GM23338 (cell line): ENCODE results near the gene CPSF4. TPM values are rescaled to one million over a fixed set of nuclear protein-coding genes. Genes with fewer than 3 reads are reported as not detected.

ENCODE experiments used
- ATAC-seq: fragments of 200-7000 bp; cut with Tn5 transposase; 3 replicates; pipeline ENCODE4 v1.9.1; 2020
- DNase-seq: peaks from one replicate; pipeline ENCODE4 v3.0.0-alpha.2; 2015; ENCODE audit warnings: low spot score
- H2AFZ ChIP-seq: fragments of 200-600 bp; sonication (generic); 2 replicates; pipeline ENCODE4 v1.8.0; 2016; ENCODE audit warnings: antibody characterized with exemption, mild to moderate bottlenecking, moderate library complexity
- H3F3A ChIP-seq: fragments of 200-600 bp; sonication (generic); replicated peaks from 2 replicates; pipeline ENCODE4 v1.8.0; 2017; ENCODE audit warnings: antibody characterized with exemption, mixed run types, low read depth
- H3K27ac ChIP-seq: fragments of 200-600 bp; sonication (generic); 2 replicates; pipeline ENCODE4 v1.6.1; 2016; ENCODE audit warnings: low read depth
- H3K27me3 ChIP-seq: fragments of 200-600 bp; sonication (generic); 2 replicates; pipeline ENCODE4 v1.8.0; 2016; ENCODE audit warnings: mild to moderate bottlenecking, mixed run types, moderate library complexity; ENCODE audit not compliant: insufficient read depth
- H3K36me3 ChIP-seq: fragments of 200-600 bp; sonication (generic); 2 replicates; pipeline ENCODE4 v1.8.0; 2016; ENCODE audit warnings: mild to moderate bottlenecking; ENCODE audit not compliant: insufficient read depth
- H3K4me1 ChIP-seq: fragments of 200-600 bp; sonication (generic); 2 replicates; pipeline ENCODE4 v1.8.0; 2016; ENCODE audit warnings: mild to moderate bottlenecking, moderate library complexity; ENCODE audit not compliant: insufficient read depth
- H3K4me2 ChIP-seq: fragments of 200-600 bp; sonication (generic); 2 replicates; pipeline ENCODE4 v1.7.1; 2017; ENCODE audit warnings: mixed run types
- H3K4me3 ChIP-seq: fragments of 200-600 bp; sonication (generic); 2 replicates; pipeline ENCODE4 v1.6.1; 2016; ENCODE audit warnings: mixed run types
- H3K79me2 ChIP-seq: fragments of 200-600 bp; sonication (generic); replicated peaks from 2 replicates; pipeline ENCODE4 v1.8.0; 2017; ENCODE audit warnings: mild to moderate bottlenecking; ENCODE audit not compliant: insufficient read depth
- H3K9me2 ChIP-seq: fragments of 200-600 bp; sonication (generic); 2 replicates; pipeline ENCODE4 v1.8.0; 2017; ENCODE audit not compliant: insufficient read depth
- H4K20me1 ChIP-seq: fragments of 200-600 bp; sonication (generic); replicated peaks from 2 replicates; pipeline ENCODE4 v1.8.0; 2017; ENCODE audit warnings: mild to moderate bottlenecking; ENCODE audit not compliant: insufficient read depth
- H3K27ac Mint-ChIP-seq: 2 replicates; pipeline ENCODE4 v1.8.0; 2020; ENCODE audit warnings: inconsistent platforms, mild to moderate bottlenecking, moderate library complexity, mixed read lengths
- H3K27me3 Mint-ChIP-seq: 3 replicates; pipeline ENCODE4 v1.8.0; 2022; ENCODE audit warnings: low read depth, mild to moderate bottlenecking, moderate library complexity, mixed read lengths, inconsistent platforms; ENCODE audit not compliant: insufficient read depth, poor library complexity
- H3K36me3 Mint-ChIP-seq: 3 replicates; pipeline ENCODE4 v1.8.0; 2021; ENCODE audit warnings: low read depth, mild to moderate bottlenecking, inconsistent platforms, moderate library complexity, mixed read lengths
- H3K4me1 Mint-ChIP-seq: 3 replicates; pipeline ENCODE4 v1.8.0; 2020; ENCODE audit warnings: mild to moderate bottlenecking, inconsistent platforms, mixed read lengths
- H3K4me3 Mint-ChIP-seq: 3 replicates; pipeline ENCODE4 v1.8.0; 2021; ENCODE audit warnings: moderate library complexity, mild to moderate bottlenecking, inconsistent platforms, mixed read lengths
- H3K9me3 Mint-ChIP-seq: 3 replicates; pipeline ENCODE4 v1.8.0; 2020; ENCODE audit warnings: moderate library complexity, mild to moderate bottlenecking, inconsistent platforms, mixed read lengths
- CREB1 ChIP-seq: fragments of 250-450 bp; sonication (Bioruptor Pico); IDR thresholded peaks from 2 replicates; pipeline ENCODE4 v1.5.0; 2020; ENCODE audit warnings: low read depth, mild to moderate bottlenecking, moderate library complexity
- EZH2 ChIP-seq: fragments of 200-600 bp; sonication (generic); IDR thresholded peaks from one replicate; pipeline ENCODE4 v1.8.0; 2017; ENCODE audit warnings: antibody characterized with exemption, mild to moderate bottlenecking, low read depth; ENCODE audit not compliant: unreplicated experiment
- EZH2phosphoT487 ChIP-seq: fragments of 200-600 bp; sonication (generic); IDR thresholded peaks from one replicate; pipeline ENCODE4 v1.8.1; 2018; ENCODE audit warnings: antibody characterized with exemption; ENCODE audit not compliant: unreplicated experiment
- JUNB ChIP-seq: IDR thresholded peaks from one replicate; pipeline ENCODE4 v1.6.1; 2016; ENCODE audit warnings: antibody characterized with exemption; ENCODE audit not compliant: unreplicated experiment
- NANOG ChIP-seq: IDR thresholded peaks from 2 replicates; pipeline ENCODE4 v1.6.1; 2016; ENCODE audit warnings: antibody characterized with exemption, borderline replicate concordance
- POLR2AphosphoS5 ChIP-seq: IDR thresholded peaks from 2 replicates; pipeline ENCODE4 v1.6.1; 2016; ENCODE audit warnings: antibody characterized with exemption, low read depth
- STAT1 ChIP-seq: IDR thresholded peaks from one replicate; pipeline ENCODE4 v1.6.1; 2016; ENCODE audit warnings: antibody characterized with exemption; ENCODE audit not compliant: unreplicated experiment
- ZNF114 ChIP-seq: fragments of 250-450 bp; sonication (Bioruptor Pico); IDR thresholded peaks from 2 replicates; pipeline ENCODE4 v1.5.0; 2020; ENCODE audit warnings: mild to moderate bottlenecking, moderate library complexity
- ZNF331 ChIP-seq: fragments of 250-450 bp; sonication (Bioruptor Pico); IDR thresholded peaks from 2 replicates; pipeline ENCODE4 v1.5.0; 2020; ENCODE audit warnings: low read depth, mild to moderate bottlenecking, moderate library complexity
- polyA plus RNA-seq: library from polyadenylated mRNA; unstranded; fragments of >200 nt; fragmentation: Nextera tagmentation; extraction: Ambion mirVana; gene quantifications from 2 replicates; pipeline ENCODE4 v1.2.1, GENCODE V29; 2016
- total RNA-seq: library from RNA; depleted of rRNA; stranded (reverse); fragments of >200 nt; shearing (Covaris generic); gene quantifications from 2 replicates; pipeline ENCODE4 v1.2.3, GENCODE V29; 2014
- TF ChIP-seq, protein P1 (sequence below), 2 experiments: fragments of 200-600 bp in 1 of 2; sonication (generic) in 1 of 2; conservative IDR thresholded peaks; 2 replicates each; pipeline versions ENCODE4 v1.5.1 to v1.6.1; 2016 to 2017; ENCODE audit warnings: antibody characterized with exemption in 2 of 2, low read depth in 2 of 2, mild to moderate bottlenecking in 2 of 2, moderate library complexity in 1 of 2
- TF ChIP-seq, protein P2 (sequence below): IDR thresholded peaks from 2 replicates; pipeline ENCODE4 v1.6.1; 2016; ENCODE audit warnings: antibody characterized with exemption
- TF ChIP-seq, protein P3 (sequence below): IDR thresholded peaks from one replicate; pipeline ENCODE4 v1.6.1; 2018; ENCODE audit warnings: antibody characterized with exemption; ENCODE audit not compliant: unreplicated experiment
- TF ChIP-seq, protein P4 (sequence below): fragments of 250-450 bp; sonication (Bioruptor Pico); IDR thresholded peaks from 2 replicates; pipeline ENCODE4 v1.5.0; 2020; ENCODE audit warnings: mild to moderate bottlenecking, moderate library complexity

The CPSF4 gene
- total and polyA plus RNA-seq, 2 experiments from 2014 or later = 34.3 to 93.2 TPM

DNA sequence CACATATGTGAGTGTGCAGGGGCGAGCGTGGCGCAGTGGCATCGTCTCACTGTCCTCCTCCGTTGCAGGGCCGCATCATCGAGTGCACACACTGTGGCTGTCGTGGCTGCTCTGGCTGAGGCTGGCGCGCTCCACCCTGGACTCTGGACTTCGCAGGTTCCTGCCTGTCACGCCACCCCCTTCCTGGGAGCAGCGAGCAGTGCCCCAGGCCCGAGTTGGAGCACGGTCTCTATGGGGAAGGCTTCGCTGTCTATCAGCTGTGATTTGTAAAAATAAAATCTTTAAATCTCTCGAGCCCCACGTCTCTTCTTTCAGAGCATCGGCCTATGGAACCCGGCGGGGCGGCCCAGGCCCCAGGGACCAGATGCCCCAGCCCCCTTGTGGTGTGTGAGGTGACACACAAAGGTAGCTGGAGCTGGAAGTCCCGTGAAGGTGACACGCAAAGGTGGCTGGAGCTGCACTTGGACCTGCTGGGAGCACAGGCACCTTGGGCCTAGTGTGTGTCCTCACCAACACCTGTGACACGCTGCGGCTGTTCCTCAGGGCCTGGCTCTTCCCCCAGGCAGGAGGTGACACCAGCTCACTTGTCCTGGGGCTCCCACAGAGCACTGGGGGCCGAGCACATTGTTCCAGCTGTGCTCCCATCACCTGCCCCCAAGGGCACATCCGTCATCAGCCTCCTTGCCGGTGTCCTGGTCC lies 19.3 kb upstream of the CPSF4 start:
- Histone ChIP-seq H3K4me3 (no peak overlapping the region), H3K4me1 (peaks cover 8% of the 10 kb centered on the region), H3K79me2 (no peaks in the 10 kb centered on the region; the same call in 1 of the 2 replicates), H2AFZ (no peak overlapping the region), H3K27me3 (no peaks in the 10 kb centered on the region), H3F3A (peaks cover 26% of the 10 kb centered on the region), H3K27ac (no peak overlapping the region), H3K36me3 (peaks cover 38% of the 10 kb centered on the region), H3K4me2 (no peak overlapping the region), H4K20me1 (peaks cover 17% of the 10 kb centered on the region; the same call in 1 of the 2 replicates), H3K9me2 (no peaks in the 10 kb centered on the region)
- H3K9me3 Mint-ChIP-seq = no peaks in the 10 kb centered on the region; the same call in 2 of the 3 replicates
- DNase-seq (no peak), ATAC-seq (no peak)
- peaks cover 11% of the 10 kb centered on the region for H3K4me1 Mint-ChIP-seq
- H3K36me3 Mint-ChIP-seq = peaks cover 90% of the 10 kb centered on the region
- H3K27me3 Mint-ChIP-seq = peaks cover 16% of the 10 kb centered on the region
- H3K4me3 Mint-ChIP-seq = no peak overlapping the region
- no peak overlapping the region for H3K27ac Mint-ChIP-seq
- TF ChIP-seq EZH2 = no peak
- TF ChIP-seq ZNF331 = no peak
- no peak for TF ChIP-seq EZH2phosphoT487
- TF ChIP-seq, protein P1, sequence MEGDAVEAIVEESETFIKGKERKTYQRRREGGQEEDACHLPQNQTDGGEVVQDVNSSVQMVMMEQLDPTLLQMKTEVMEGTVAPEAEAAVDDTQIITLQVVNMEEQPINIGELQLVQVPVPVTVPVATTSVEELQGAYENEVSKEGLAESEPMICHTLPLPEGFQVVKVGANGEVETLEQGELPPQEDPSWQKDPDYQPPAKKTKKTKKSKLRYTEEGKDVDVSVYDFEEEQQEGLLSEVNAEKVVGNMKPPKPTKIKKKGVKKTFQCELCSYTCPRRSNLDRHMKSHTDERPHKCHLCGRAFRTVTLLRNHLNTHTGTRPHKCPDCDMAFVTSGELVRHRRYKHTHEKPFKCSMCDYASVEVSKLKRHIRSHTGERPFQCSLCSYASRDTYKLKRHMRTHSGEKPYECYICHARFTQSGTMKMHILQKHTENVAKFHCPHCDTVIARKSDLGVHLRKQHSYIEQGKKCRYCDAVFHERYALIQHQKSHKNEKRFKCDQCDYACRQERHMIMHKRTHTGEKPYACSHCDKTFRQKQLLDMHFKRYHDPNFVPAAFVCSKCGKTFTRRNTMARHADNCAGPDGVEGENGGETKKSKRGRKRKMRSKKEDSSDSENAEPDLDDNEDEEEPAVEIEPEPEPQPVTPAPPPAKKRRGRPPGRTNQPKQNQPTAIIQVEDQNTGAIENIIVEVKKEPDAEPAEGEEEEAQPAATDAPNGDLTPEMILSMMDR (conservative IDR thresholded peaks at IDR 0.05; ENCODE audit: low read depth in 2 of 2) = no peak
- TF ChIP-seq STAT1 = no peak
- TF ChIP-seq POLR2AphosphoS5 = no peak
- TF ChIP-seq CREB1 (CRISPR knock-in tag) = no peak
- TF ChIP-seq, protein P2, sequence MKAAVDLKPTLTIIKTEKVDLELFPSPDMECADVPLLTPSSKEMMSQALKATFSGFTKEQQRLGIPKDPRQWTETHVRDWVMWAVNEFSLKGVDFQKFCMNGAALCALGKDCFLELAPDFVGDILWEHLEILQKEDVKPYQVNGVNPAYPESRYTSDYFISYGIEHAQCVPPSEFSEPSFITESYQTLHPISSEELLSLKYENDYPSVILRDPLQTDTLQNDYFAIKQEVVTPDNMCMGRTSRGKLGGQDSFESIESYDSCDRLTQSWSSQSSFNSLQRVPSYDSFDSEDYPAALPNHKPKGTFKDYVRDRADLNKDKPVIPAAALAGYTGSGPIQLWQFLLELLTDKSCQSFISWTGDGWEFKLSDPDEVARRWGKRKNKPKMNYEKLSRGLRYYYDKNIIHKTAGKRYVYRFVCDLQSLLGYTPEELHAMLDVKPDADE = no peak
- TF ChIP-seq ZNF114 = no peak
- TF ChIP-seq, protein P3, sequence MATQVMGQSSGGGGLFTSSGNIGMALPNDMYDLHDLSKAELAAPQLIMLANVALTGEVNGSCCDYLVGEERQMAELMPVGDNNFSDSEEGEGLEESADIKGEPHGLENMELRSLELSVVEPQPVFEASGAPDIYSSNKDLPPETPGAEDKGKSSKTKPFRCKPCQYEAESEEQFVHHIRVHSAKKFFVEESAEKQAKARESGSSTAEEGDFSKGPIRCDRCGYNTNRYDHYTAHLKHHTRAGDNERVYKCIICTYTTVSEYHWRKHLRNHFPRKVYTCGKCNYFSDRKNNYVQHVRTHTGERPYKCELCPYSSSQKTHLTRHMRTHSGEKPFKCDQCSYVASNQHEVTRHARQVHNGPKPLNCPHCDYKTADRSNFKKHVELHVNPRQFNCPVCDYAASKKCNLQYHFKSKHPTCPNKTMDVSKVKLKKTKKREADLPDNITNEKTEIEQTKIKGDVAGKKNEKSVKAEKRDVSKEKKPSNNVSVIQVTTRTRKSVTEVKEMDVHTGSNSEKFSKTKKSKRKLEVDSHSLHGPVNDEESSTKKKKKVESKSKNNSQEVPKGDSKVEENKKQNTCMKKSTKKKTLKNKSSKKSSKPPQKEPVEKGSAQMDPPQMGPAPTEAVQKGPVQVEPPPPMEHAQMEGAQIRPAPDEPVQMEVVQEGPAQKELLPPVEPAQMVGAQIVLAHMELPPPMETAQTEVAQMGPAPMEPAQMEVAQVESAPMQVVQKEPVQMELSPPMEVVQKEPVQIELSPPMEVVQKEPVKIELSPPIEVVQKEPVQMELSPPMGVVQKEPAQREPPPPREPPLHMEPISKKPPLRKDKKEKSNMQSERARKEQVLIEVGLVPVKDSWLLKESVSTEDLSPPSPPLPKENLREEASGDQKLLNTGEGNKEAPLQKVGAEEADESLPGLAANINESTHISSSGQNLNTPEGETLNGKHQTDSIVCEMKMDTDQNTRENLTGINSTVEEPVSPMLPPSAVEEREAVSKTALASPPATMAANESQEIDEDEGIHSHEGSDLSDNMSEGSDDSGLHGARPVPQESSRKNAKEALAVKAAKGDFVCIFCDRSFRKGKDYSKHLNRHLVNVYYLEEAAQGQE = no peak
- TF ChIP-seq, protein P4, sequence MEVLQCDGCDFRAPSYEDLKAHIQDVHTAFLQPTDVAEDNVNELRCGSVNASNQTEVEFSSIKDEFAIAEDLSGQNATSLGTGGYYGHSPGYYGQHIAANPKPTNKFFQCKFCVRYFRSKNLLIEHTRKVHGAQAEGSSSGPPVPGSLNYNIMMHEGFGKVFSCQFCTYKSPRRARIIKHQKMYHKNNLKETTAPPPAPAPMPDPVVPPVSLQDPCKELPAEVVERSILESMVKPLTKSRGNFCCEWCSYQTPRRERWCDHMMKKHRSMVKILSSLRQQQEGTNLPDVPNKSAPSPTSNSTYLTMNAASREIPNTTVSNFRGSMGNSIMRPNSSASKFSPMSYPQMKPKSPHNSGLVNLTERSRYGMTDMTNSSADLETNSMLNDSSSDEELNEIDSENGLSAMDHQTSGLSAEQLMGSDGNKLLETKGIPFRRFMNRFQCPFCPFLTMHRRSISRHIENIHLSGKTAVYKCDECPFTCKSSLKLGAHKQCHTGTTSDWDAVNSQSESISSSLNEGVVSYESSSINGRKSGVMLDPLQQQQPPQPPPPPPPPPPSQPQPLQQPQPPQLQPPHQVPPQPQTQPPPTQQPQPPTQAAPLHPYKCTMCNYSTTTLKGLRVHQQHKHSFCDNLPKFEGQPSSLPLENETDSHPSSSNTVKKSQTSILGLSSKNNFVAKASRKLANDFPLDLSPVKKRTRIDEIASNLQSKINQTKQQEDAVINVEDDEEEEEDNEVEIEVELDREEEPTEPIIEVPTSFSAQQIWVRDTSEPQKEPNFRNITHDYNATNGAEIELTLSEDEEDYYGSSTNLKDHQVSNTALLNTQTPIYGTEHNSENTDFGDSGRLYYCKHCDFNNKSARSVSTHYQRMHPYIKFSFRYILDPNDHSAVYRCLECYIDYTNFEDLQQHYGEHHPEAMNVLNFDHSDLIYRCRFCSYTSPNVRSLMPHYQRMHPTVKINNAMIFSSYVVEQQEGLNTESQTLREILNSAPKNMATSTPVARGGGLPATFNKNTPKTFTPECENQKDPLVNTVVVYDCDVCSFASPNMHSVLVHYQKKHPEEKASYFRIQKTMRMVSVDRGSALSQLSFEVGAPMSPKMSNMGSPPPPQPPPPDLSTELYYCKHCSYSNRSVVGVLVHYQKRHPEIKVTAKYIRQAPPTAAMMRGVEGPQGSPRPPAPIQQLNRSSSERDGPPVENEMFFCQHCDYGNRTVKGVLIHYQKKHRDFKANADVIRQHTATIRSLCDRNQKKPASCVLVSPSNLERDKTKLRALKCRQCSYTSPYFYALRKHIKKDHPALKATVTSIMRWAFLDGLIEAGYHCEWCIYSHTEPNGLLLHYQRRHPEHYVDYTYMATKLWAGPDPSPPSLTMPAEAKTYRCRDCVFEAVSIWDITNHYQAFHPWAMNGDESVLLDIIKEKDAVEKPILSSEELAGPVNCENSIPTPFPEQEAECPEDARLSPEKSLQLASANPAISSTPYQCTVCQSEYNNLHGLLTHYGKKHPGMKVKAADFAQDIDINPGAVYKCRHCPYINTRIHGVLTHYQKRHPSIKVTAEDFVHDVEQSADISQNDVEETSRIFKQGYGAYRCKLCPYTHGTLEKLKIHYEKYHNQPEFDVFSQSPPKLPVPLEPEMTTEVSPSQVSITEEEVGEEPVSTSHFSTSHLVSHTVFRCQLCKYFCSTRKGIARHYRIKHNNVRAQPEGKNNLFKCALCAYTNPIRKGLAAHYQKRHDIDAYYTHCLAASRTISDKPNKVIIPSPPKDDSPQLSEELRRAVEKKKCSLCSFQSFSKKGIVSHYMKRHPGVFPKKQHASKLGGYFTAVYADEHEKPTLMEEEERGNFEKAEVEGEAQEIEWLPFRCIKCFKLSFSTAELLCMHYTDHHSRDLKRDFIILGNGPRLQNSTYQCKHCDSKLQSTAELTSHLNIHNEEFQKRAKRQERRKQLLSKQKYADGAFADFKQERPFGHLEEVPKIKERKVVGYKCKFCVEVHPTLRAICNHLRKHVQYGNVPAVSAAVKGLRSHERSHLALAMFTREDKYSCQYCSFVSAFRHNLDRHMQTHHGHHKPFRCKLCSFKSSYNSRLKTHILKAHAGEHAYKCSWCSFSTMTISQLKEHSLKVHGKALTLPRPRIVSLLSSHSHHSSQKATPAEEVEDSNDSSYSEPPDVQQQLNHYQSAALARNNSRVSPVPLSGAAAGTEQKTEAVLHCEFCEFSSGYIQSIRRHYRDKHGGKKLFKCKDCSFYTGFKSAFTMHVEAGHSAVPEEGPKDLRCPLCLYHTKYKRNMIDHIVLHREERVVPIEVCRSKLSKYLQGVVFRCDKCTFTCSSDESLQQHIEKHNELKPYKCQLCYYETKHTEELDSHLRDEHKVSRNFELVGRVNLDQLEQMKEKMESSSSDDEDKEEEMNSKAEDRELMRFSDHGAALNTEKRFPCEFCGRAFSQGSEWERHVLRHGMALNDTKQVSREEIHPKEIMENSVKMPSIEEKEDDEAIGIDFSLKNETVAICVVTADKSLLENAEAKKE (CRISPR knock-in tag) = no peak
- TF ChIP-seq JUNB = no peak
- TF ChIP-seq NANOG = no peak
